B cell (primary cell): ENCODE measurements around the gene GUCA1C. TPM values are rescaled to one million over a fixed set of nuclear protein-coding genes. Genes with fewer than 3 reads are reported as not detected.

Experiments used
- ATAC-seq: fragments of 200-7000 bp; cut with Tn5 transposase; one replicate; pipeline ENCODE4 v1.10.0; 2021; ENCODE audit warnings: low read depth, mild to moderate bottlenecking, moderate number of reproducible peaks, moderate library complexity
- CTCF ChIA-PET: fragments of 350-600 bp; sonication (Branson Sonifier 250); formaldehyde crosslinking; loops from one replicate; lab custom pipeline; 2021; ENCODE audit warnings: antibody characterized with exemption, inconsistent platforms; lab: Charles Lee
- POLR2A ChIA-PET: fragments of 350-600 bp; sonication (Branson Sonifier 250); formaldehyde crosslinking; loops from one replicate; lab custom pipeline; 2021; ENCODE audit warnings: antibody characterized with exemption; lab: Charles Lee
- DNase-seq: peaks from one replicate; pipeline ENCODE4 v3.0.0; 2013
- H2AFZ ChIP-seq: 2 replicates; pipeline ENCODE4 v1.6.1; 2012; ENCODE audit warnings: mild to moderate bottlenecking, low read depth, low read length; ENCODE audit not compliant: insufficient read depth, poor library complexity, severe bottlenecking
- H3K27ac ChIP-seq, 2 donors: 1 replicate in 1 of 2; 2 replicates in 1 of 2; pipeline ENCODE4 v1.5.1; 2012 to 2013; ENCODE audit warnings: low read length in 2 of 2, mild to moderate bottlenecking in 2 of 2, moderate library complexity in 1 of 2
- H3K27me3 ChIP-seq, 4 experiments: fragments of 200-600 bp in 1 of 4; sonication (generic) in 1 of 4; replicated peaks in 1 of 4; 1 replicate in 2 of 4; 2 replicates in 2 of 4; pipeline versions ENCODE4 v1.6.1 to v1.7.0; 2013 to 2016; ENCODE audit warnings: low read length in 3 of 4, mild to moderate bottlenecking in 2 of 4, mixed read lengths in 1 of 4, moderate library complexity in 1 of 4; ENCODE audit not compliant: insufficient read depth in 4 of 4, control insufficient read depth in 3 of 4; ENCODE audit errors: control extremely low read depth in 1 of 4
- H3K36me3 ChIP-seq, 2 experiments: replicated peaks in 1 of 2; 1 replicate in 1 of 2; 2 replicates in 1 of 2; pipeline versions ENCODE4 v1.6.1 to v1.7.1; 2013; ENCODE audit warnings: low read length in 1 of 2; ENCODE audit not compliant: insufficient read depth in 2 of 2, control insufficient read depth in 1 of 2; ENCODE audit errors: control extremely low read depth in 1 of 2, extremely low read depth in 1 of 2
- H3K4me1 ChIP-seq, 2 donors: fragments of 200-600 bp in 1 of 2; sonication (generic) in 1 of 2; 1 replicate in 1 of 2; 2 replicates in 1 of 2; pipeline versions ENCODE4 v1.5.1 to v1.6.1; 2013 to 2017; ENCODE audit warnings: low read length in 2 of 2; ENCODE audit not compliant: control insufficient read depth in 2 of 2, insufficient read depth in 2 of 2
- H3K4me2 ChIP-seq: replicated peaks from 2 replicates; pipeline ENCODE3; 2012; ENCODE audit warnings: mild to moderate bottlenecking, low read depth, low read length; ENCODE audit not compliant: poor library complexity, severe bottlenecking
- H3K4me3 ChIP-seq, 5 experiments: fragments of 200-600 bp in 1 of 5; sonication (generic) in 1 of 5; 1 replicate in 3 of 5; 2 replicates in 2 of 5; pipeline versions ENCODE4 v1.5.1 to v1.7.0; 2011 to 2016; ENCODE audit warnings: low read length in 4 of 5, mild to moderate bottlenecking in 4 of 5, low read depth in 2 of 5, control low read depth in 1 of 5, moderate library complexity in 1 of 5; ENCODE audit not compliant: insufficient read depth in 1 of 5; ENCODE audit errors: control extremely low read depth in 1 of 5, extremely low read depth in 1 of 5
- H3K79me2 ChIP-seq: fragments of 200-600 bp; sonication (generic); one replicate; pipeline ENCODE4 v1.6.0; 2016; ENCODE audit warnings: low read length; ENCODE audit not compliant: control insufficient read depth, insufficient read depth
- H3K9ac ChIP-seq: fragments of 200-600 bp; sonication (generic); 2 replicates; pipeline ENCODE4 v1.6.1; 2017; ENCODE audit warnings: mild to moderate bottlenecking, low read length, moderate library complexity
- H3K9me3 ChIP-seq, 3 donors: one replicate each; pipeline versions ENCODE4 v1.6.1 to v1.7.1; 2013; ENCODE audit warnings: low read length in 2 of 3; ENCODE audit not compliant: control insufficient read depth in 2 of 3, insufficient read depth in 1 of 3; ENCODE audit errors: control extremely low read depth in 1 of 3
- H4K20me1 ChIP-seq: 2 replicates; pipeline ENCODE4 v1.6.0; 2012; ENCODE audit warnings: mild to moderate bottlenecking, low read length; ENCODE audit not compliant: insufficient read depth, control insufficient read depth, poor library complexity, severe bottlenecking
- H3K27ac Mint-ChIP-seq: one replicate; pipeline ENCODE4 v1.8.0; 2021; ENCODE audit warnings: mixed read lengths
- H3K27me3 Mint-ChIP-seq: one replicate; pipeline ENCODE4 v1.8.0; 2021; ENCODE audit warnings: mixed read lengths
- H3K4me1 Mint-ChIP-seq: one replicate; pipeline ENCODE4 v1.8.0; 2021; ENCODE audit warnings: mixed read lengths
- H3K4me3 Mint-ChIP-seq: one replicate; pipeline ENCODE4 v1.8.0; 2021; ENCODE audit warnings: mixed read lengths
- H3K9me3 Mint-ChIP-seq: one replicate; pipeline ENCODE4 v1.8.0; 2022; ENCODE audit warnings: mixed read lengths; ENCODE audit not compliant: insufficient read depth
- EZH2 ChIP-seq: IDR thresholded peaks from 2 replicates; pipeline ENCODE4 v1.6.1; 2012; ENCODE audit warnings: borderline replicate concordance, low read depth, mild to moderate bottlenecking, moderate library complexity, low read length; ENCODE audit not compliant: insufficient read depth, poor library complexity, severe bottlenecking
- WGBS: methylation state at CpG from one replicate; pipeline ENCODE4 v1.1.5; 2013; ENCODE audit warnings: missing lambda C conversion rate; ENCODE audit not compliant: insufficient coverage; 5-methylcytosine and 5-hydroxymethylcytosine counted together
- intact Hi-C: fragments of 100-400 bp; cut with micrococcal nuclease; formaldehyde crosslinking; loops from one replicate; pipeline ENCODE4 v1.10.0; 2022
- polyA plus RNA-seq: library from polyadenylated mRNA; depleted of rRNA; stranded (reverse); fragments of >200 nt; gene quantifications from 2 replicates; pipeline ENCODE4 v1.2.3, GENCODE V29; 2012
- total RNA-seq, 2 donors: library from RNA; stranded (reverse); fragments of 120-200 nt in 1 of 2; gene quantifications; 1 replicate in 1 of 2; 2 replicates in 1 of 2; pipeline versions ENCODE4 v1.2.3 to v1.2.4, GENCODE V29; 2013 to 2022
- TF ChIP-seq, protein P1 (sequence below): fragments of 200-600 bp; IDR thresholded peaks from one replicate; pipeline ENCODE4 v1.8.0; 2022; ENCODE audit warnings: antibody characterized with exemption, mild to moderate bottlenecking

GUCA1C gene
- total and polyA plus RNA-seq, 2 donors (not counting 1 experiment from before 2014, with no cell fraction given): not detected

DNA sequence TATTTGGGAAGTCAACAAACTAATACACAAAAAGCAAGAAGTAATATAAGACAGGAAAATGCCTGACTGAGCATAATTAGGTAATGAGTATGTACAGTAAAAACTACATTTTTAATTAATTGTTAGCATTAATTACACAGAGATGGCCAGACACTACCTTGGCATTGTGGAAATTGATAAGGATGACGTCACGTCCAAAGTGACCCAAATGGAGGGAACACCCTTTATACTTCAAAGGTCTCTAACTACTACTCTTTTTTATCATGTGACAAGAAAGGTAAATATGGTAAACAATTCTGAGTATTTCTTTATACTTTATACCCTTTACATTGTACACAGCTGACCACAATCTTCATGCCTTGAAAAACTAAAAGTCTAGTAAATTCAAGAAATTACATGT, 22.4 kb upstream of the GUCA1C start:
- Mint-ChIP-seq H3K27ac (no peak overlapping the region), H3K4me3 (no peak overlapping the region), H3K27me3 (peaks cover 10% of the 10 kb centered on the region), H3K4me1 (peaks cover 5% of the 10 kb centered on the region), H3K9me3 (no peaks in the 10 kb centered on the region)
- no CpG with 5 or more reads among the region's 2 CpGs for WGBS
- Histone ChIP-seq H2AFZ (no peak overlapping the region), H3K4me1 (no peaks in the 10 kb centered on the region), H3K4me3 (no peak overlapping the region), H3K36me3 (no peaks in the 10 kb centered on the region), H3K9ac (no peak overlapping the region), H4K20me1 (no peaks in the 10 kb centered on the region), H3K9me3 (no peaks in the 10 kb centered on the region), H3K27me3 (no peaks in the 10 kb centered on the region), H3K27ac (no peak overlapping the region), H3K4me2 (no peak overlapping the region), H3K79me2 (no peaks in the 10 kb centered on the region)
- DNase-seq: no peak
- ChIA-PET POLR2A (no interaction called here), CTCF (no interaction called here)
- intact Hi-C loops: no loop called here
- ATAC-seq: no peak
- TF ChIP-seq, protein P1, sequence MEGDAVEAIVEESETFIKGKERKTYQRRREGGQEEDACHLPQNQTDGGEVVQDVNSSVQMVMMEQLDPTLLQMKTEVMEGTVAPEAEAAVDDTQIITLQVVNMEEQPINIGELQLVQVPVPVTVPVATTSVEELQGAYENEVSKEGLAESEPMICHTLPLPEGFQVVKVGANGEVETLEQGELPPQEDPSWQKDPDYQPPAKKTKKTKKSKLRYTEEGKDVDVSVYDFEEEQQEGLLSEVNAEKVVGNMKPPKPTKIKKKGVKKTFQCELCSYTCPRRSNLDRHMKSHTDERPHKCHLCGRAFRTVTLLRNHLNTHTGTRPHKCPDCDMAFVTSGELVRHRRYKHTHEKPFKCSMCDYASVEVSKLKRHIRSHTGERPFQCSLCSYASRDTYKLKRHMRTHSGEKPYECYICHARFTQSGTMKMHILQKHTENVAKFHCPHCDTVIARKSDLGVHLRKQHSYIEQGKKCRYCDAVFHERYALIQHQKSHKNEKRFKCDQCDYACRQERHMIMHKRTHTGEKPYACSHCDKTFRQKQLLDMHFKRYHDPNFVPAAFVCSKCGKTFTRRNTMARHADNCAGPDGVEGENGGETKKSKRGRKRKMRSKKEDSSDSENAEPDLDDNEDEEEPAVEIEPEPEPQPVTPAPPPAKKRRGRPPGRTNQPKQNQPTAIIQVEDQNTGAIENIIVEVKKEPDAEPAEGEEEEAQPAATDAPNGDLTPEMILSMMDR: no peak
- no peak for TF ChIP-seq EZH2

DNA sequence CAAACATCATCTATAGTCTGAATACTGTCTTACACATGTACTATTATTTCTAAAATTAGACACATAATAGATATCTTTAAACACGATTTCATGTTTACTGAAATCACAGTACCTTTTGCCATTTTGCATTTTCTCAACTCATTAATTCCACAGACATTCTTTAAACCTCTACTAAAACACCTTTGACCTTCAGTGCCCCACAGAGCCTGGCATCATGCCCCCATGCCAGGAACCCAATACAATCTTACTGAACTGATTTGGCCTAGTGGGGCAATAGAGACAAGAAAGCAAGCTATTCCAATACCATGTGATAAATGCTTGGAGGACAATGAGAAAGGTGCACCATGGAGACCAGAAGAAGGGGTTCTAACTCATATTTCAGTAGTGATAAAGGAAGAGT, 19.3 kb upstream of the GUCA1C start:
- WGBS: 100% methylated on average over 1 of the region's 1 CpG
- Histone ChIP-seq H3K4me1 (no peaks in the 10 kb centered on the region), H3K4me2 (no peak overlapping the region), H3K27ac (no peak overlapping the region), H3K9me3 (no peaks in the 10 kb centered on the region), H4K20me1 (no peaks in the 10 kb centered on the region), H3K27me3 (no peaks in the 10 kb centered on the region), H3K79me2 (no peaks in the 10 kb centered on the region), H3K9ac (no peak overlapping the region), H3K4me3 (no peak overlapping the region), H2AFZ (no peak overlapping the region), H3K36me3 (no peaks in the 10 kb centered on the region)
- H3K27ac Mint-ChIP-seq: no peak overlapping the region
- POLR2A ChIA-PET: no interaction called here
- no peak overlapping the region for H3K4me3 Mint-ChIP-seq
- DNase-seq (no peak), ATAC-seq (no peak)
- intact Hi-C loops: no loop called here
- no peaks in the 10 kb centered on the region for H3K9me3 Mint-ChIP-seq
- TF ChIP-seq, protein P1: no peak
- TF ChIP-seq EZH2: no peak
- CTCF ChIA-PET: no interaction called here
- H3K4me1 Mint-ChIP-seq: peaks cover 5% of the 10 kb centered on the region
- peaks cover 7% of the 10 kb centered on the region for H3K27me3 Mint-ChIP-seq
